Activated naive CD4-positive, alpha-beta T cell treated with anti-CD3 and anti-CD28 coated beads, Interleukin-2, amount 50 U/mL, for 72 hours (primary cell): ENCODE measurements around the gene SUPT3H. TPM values are rescaled to one million over a fixed set of nuclear protein-coding genes. Genes with fewer than 3 reads are reported as not detected.
A peak's percentile ranks its signal among the peaks of the same experiment; 100 is the strongest.

Source experiments
- ATAC-seq, 2 donors: fragments of 150-1000 bp; cut with Tn5 transposase; 2 replicates each; pipeline ENCODE4 v1.10.0; 2021; ENCODE audit warnings: mild to moderate bottlenecking in 2 of 2, moderate library complexity in 2 of 2
- DNase-seq, 2 donors: peaks; one replicate each; pipeline ENCODE4 v3.0.0; 2021 to 2022; ENCODE audit warnings: low spot score in 2 of 2
- H3K27ac Mint-ChIP-seq, 2 donors: one replicate each; pipeline ENCODE4 v1.8.0; 2022; ENCODE audit warnings: mild to moderate bottlenecking in 2 of 2, mixed read lengths in 2 of 2
- H3K36me3 Mint-ChIP-seq, 2 donors: one replicate each; pipeline ENCODE4 v1.8.0; 2022; ENCODE audit warnings: mixed read lengths in 2 of 2
- H3K9me3 Mint-ChIP-seq, 2 donors: one replicate each; pipeline ENCODE4 v1.8.0; 2022; ENCODE audit warnings: mixed read lengths in 2 of 2
- total RNA-seq, 2 donors: library from RNA; stranded (reverse); gene quantifications; one replicate each; pipeline ENCODE4 v1.2.3, GENCODE V29; 2022

SUPT3H gene
- total RNA-seq, 2 donors from 2014 or later, result 14.3 to 20.1 TPM

DNA sequence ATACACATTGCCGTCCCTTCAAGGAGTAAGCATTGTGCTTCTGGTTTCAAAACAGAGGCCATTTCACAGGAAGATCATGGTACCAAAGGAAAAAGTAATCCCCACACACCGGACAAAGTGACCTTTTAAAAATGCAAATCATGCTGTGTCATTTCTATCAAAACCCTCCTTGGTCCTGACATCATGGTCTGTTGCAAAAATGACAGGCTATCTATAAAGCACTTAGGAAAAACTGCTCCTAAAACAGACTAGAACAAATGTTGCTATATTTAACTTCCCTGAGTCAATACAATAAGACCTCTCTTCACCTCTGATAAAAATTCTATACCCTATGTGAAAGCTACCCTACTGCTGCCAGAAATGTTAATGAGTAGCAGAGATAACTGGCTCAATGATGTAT is 403.2 kb downstream of the SUPT3H start:
- ATAC-seq (no peak), DNase-seq (no peak)
- Mint-ChIP-seq H3K9me3 (peaks cover 8 to 19% of the 10 kb centered on the region in 2 donors), H3K27ac (no peak overlapping the region), H3K36me3 (peaks cover 15 to 28% of the 10 kb centered on the region in 2 donors)

DNA sequence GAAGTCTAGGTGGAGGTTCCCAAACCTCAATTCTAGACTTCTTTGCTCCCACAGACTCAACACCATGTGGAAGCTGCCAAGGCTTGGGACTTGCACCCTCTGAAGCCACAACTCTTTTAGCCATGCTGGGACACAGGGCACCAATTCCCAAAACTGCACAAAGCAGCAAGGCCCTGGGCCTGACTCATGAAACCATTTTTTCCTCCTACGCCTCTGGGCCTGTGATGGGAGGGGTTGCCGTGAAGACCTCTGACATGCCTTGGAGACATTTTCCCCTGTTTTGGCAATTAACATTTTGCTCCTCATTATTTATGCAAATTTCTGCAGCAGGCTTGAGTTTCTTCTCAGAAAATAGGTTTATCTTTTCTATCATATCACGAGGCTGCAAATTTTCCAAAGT is 405.0 kb downstream of the SUPT3H start:
- Mint-ChIP-seq H3K9me3 (peaks cover 8 to 19% of the 10 kb centered on the region in 2 donors), H3K36me3 (peaks cover 15 to 28% of the 10 kb centered on the region in 2 donors), H3K27ac (no peak overlapping the region)
- no peak for DNase-seq
- ATAC-seq, result no peak

GRCh38 chr6:44969446-44970185 is 408.1 kb downstream of the SUPT3H start:
- Mint-ChIP-seq H3K27ac (peak overlapping the region in 1 of 2 donors; percentile 10), H3K36me3 (peaks cover 15 to 28% of the 10 kb centered on the region in 2 donors), H3K9me3 (peaks cover 8 to 19% of the 10 kb centered on the region in 2 donors)
- ATAC-seq (no peak), DNase-seq (no peak)

DNA sequence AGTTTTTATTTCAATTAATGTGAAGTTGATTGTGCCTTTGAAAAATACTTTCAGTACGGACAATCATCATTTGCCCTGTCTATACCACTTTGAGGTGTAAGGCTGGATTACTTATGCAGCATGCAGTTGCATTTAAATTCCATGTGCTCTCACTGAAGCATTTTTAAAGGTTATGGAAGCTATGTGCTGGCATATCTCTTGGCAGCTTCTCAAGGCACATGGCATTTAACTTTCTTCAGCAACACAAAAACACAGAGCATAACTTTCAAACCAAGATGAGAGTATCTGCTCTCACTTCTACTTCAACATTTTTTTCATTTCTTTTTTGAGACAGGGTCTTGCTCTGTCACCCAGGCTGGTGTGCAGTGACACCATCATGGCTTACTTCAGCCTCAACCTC is 410.3 kb downstream of the SUPT3H start:
- Mint-ChIP-seq H3K27ac (no peak overlapping the region), H3K36me3 (peaks cover 6 to 14% of the 10 kb centered on the region in 2 donors), H3K9me3 (peaks cover 0 to 11% of the 10 kb centered on the region in 2 donors)
- no peak for DNase-seq
- ATAC-seq, result no peak

DNA sequence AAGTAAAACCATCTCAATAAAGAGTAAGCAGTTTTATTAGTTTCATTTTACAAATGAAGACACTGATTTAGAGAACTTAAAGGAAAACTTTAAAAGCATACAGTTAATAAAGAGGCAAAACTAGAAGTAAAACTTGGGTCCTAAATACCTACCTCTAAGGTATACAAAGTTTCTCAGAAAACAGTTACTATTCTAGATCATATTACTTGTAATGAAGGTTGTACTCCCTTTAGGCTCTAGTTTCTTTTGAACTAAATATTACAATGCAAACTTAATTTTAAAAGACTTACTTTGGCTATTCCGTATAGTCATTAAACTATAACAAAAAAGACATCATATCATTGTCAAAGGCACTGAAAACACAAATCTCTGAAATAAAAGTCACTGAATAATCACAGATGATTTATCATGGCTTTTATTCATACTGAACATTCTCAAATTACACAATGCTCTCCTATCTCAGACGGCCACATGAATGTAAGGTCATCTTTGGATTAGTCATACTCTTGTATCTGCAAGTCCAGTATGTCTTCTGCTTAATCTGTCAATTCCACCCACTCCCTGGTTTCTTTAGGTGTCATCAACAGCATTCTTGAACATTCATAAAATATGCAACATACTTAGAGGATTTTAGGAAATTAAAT is 411.2 kb downstream of the SUPT3H start:
- no peak for DNase-seq
- peaks cover 0 to 5% of the 10 kb centered on the region in 2 donors for H3K9me3 Mint-ChIP-seq
- peak in 1 of 2 donors; percentile 56 for ATAC-seq
- H3K27ac Mint-ChIP-seq, result no peak overlapping the region
- peaks cover 0 to 6% of the 10 kb centered on the region in 2 donors for H3K36me3 Mint-ChIP-seq

DNA sequence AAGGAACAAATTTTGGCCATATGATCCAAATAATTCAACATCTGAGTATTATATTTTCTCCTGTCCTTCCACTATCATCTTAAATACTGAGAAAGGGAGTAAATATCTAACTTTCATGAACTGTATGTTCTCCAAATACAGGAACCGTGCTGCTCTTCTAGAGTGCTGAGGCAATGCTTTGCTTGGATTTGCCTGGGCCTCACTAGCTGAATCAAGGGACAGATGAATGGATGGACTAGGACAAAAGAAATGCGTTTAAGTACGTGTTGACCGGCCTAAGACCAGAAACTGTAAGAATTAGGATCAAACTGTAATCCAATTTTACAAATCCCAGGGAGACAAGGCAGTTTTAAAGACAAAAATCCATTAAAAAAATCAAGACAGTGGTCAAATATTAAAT is 412.0 kb downstream of the SUPT3H start:
- H3K27ac Mint-ChIP-seq, result no peak overlapping the region
- no peaks in the 10 kb centered on the region for H3K36me3 Mint-ChIP-seq
- ATAC-seq (no peak), DNase-seq (no peak)
- peaks cover 0 to 2% of the 10 kb centered on the region in 2 donors for H3K9me3 Mint-ChIP-seq

DNA sequence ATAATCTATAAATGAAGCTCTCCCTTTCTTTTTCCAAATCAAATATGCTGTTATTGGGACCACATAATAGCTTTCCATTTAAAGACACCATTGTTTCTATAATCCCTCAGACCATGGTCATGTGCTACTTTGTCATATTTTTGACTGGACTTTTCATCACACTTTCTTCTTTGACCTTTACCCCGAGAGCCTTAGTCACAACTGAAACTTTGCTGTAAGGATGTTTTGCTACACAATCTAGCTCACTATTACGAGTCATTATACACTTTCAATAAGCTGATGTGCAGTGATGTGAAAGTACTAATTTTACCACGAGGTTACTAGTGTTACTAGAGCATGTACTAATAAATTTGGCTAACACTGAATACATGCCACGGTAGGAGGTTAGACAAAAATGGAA is 416.8 kb downstream of the SUPT3H start:
- H3K36me3 Mint-ChIP-seq, result peaks cover 0 to 5% of the 10 kb centered on the region in 2 donors
- ATAC-seq, result peak; percentile 84 to 92
- peaks cover 4 to 7% of the 10 kb centered on the region in 2 donors for H3K9me3 Mint-ChIP-seq
- DNase-seq, result no peak
- H3K27ac Mint-ChIP-seq, result peak overlapping the region in 1 of 2 donors; percentile 4

- H3K36me3 Mint-ChIP-seq, result peaks cover 0 to 9% of the 10 kb centered on the region in 2 donors
- no peak overlapping the region for H3K27ac Mint-ChIP-seq
- DNase-seq (no peak), ATAC-seq (no peak)
- H3K9me3 Mint-ChIP-seq, result peaks cover 6 to 7% of the 10 kb centered on the region in 2 donors
These were observed 418.1 kb downstream of the SUPT3H start for GRCh38 chr6:44959651-44960050.

- H3K9me3 Mint-ChIP-seq, result peaks cover 7 to 12% of the 10 kb centered on the region in 2 donors
- ATAC-seq (no peak), DNase-seq (no peak)
- no peak overlapping the region for H3K27ac Mint-ChIP-seq
- H3K36me3 Mint-ChIP-seq, result peaks cover 5 to 32% of the 10 kb centered on the region in 2 donors
These were observed 420.6 kb downstream of the SUPT3H start for GRCh38 chr6:44957156-44957555.

- no peak for ATAC-seq
- peaks cover 5 to 38% of the 10 kb centered on the region in 2 donors for H3K36me3 Mint-ChIP-seq
These were observed 421.3 kb downstream of the SUPT3H start for GRCh38 chr6:44956396-44956795.

DNA sequence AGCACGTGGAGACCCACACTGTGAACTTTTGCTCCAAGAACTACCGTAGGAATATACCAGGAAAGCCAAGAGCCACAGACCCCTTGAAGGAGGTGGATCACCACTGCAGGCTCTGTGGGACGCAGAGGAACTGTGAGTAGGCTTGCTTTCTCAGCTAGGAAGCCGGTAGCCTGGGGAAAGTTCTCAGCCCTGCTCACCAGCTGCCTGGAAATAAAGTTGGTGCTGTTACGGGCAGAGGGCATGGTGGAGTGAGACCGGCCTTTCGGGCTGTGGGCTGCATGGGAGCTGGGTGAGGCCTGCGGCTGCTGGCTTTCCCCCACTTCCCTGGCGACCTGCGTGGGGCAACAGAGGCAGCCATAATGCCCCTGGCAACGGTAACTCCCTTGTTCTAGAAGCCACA is 422.6 kb downstream of the SUPT3H start:
- ATAC-seq (no peak), DNase-seq (no peak)
- Mint-ChIP-seq H3K36me3 (peaks cover 7 to 51% of the 10 kb centered on the region in 2 donors), H3K9me3 (peaks cover 4 to 12% of the 10 kb centered on the region in 2 donors), H3K27ac (no peak overlapping the region)

More at GRCh38 chr6:44956396-44956795, 421.3 kb downstream of the SUPT3H start:
- peaks cover 7 to 12% of the 10 kb centered on the region in 2 donors for H3K9me3 Mint-ChIP-seq
- no peak overlapping the region for H3K27ac Mint-ChIP-seq
- DNase-seq, result no peak

DNA sequence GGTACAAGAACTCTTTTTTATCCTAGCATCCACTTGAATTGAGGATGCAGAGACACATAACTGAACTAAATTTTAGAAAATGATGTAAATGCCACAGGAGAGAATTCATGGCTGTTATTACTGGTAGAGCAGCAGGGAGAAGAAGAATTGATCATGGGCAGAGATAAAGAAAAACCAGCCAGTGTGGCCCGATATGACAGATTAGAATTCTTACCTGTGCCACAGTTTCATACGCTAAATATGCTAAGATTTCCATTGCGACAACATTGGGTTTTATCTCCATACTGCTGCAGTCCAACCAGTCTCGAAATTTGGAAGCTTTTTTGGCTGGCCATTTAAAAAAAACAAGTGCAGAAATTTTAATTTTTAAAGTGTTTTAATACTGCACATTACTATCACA is 423.5 kb downstream of the SUPT3H start:
- no peak for ATAC-seq
- no peak overlapping the region for H3K27ac Mint-ChIP-seq
- H3K36me3 Mint-ChIP-seq, result peaks cover 14 to 59% of the 10 kb centered on the region in 2 donors
- no peak for DNase-seq
- peaks cover 4 to 12% of the 10 kb centered on the region in 2 donors for H3K9me3 Mint-ChIP-seq

- DNase-seq (no peak), ATAC-seq (no peak)
- Mint-ChIP-seq H3K36me3 (peaks cover 18 to 74% of the 10 kb centered on the region in 2 donors), H3K9me3 (peaks cover 0 to 13% of the 10 kb centered on the region in 2 donors), H3K27ac (no peak overlapping the region)
These were observed 426.4 kb downstream of the SUPT3H start for GRCh38 chr6:44951253-44951747.

GRCh38 chr6:44949596-44950201 is 428.0 kb downstream of the SUPT3H start:
- H3K9me3 Mint-ChIP-seq, result peaks cover 6 to 14% of the 10 kb centered on the region in 2 donors
- ATAC-seq, result peak; percentile 33 to 43

GRCh38 chr6:44943541-44943940 is 434.2 kb downstream of the SUPT3H start:
- ATAC-seq (no peak), DNase-seq (no peak)
- H3K27ac Mint-ChIP-seq, result no peak overlapping the region
- peaks cover 37 to 50% of the 10 kb centered on the region in 2 donors for H3K36me3 Mint-ChIP-seq
- H3K9me3 Mint-ChIP-seq, result peaks cover 18 to 30% of the 10 kb centered on the region in 2 donors

More at GRCh38 chr6:44949596-44950201, 428.0 kb downstream of the SUPT3H start:
- no peak overlapping the region for H3K27ac Mint-ChIP-seq
- DNase-seq, result no peak
- H3K36me3 Mint-ChIP-seq, result peaks cover 27 to 74% of the 10 kb centered on the region in 2 donors

GRCh38 chr6:44942798-44943197 is 434.9 kb downstream of the SUPT3H start:
- no peak for ATAC-seq
- Mint-ChIP-seq H3K9me3 (peaks cover 18 to 35% of the 10 kb centered on the region in 2 donors), H3K27ac (no peak overlapping the region), H3K36me3 (peaks cover 37 to 44% of the 10 kb centered on the region in 2 donors)
- DNase-seq, result no peak

DNA sequence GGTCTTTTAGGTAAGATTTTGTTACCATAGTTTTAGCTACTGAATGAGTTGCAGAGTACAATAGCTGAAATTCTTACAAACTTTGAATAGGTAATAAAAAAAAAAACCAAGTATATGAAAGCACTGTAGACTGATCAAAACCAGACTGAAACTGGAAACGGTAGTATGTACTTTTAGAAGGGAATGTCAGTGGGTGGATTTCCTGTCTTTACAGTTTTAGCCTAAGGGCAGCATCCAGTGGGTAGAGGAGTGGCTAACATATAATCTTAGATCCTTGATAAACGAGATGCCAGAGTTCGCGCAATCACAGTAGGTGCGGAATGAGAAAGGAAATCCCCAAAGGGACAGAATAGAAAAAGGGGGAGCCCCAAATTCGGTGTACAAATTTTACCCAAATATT is 435.5 kb downstream of the SUPT3H start:
- peaks cover 18 to 35% of the 10 kb centered on the region in 2 donors for H3K9me3 Mint-ChIP-seq

More for the DNA sequence above, 435.5 kb downstream of the SUPT3H start:
- peaks cover 37 to 44% of the 10 kb centered on the region in 2 donors for H3K36me3 Mint-ChIP-seq
- no peak for DNase-seq
- H3K27ac Mint-ChIP-seq, result no peak overlapping the region
- ATAC-seq, result peak in 1 of 2 donors; percentile 62
